H1 (cell line): ENCODE results near the gene RHOC. TPM values are rescaled to one million over a fixed set of nuclear protein-coding genes. Genes with fewer than 3 reads are reported as not detected.

Experiments
- CTCF ChIA-PET: fragments of 300-600 bp; sonication (Branson Sonifier 250); formaldehyde crosslinking; loops from one replicate; lab custom pipeline; 2021; ENCODE audit not compliant: partially characterized antibody; lab: Charles Lee
- POLR2A ChIA-PET: fragments of 300-600 bp; sonication (Branson Sonifier 250); formaldehyde crosslinking; loops from one replicate; lab custom pipeline; 2021; ENCODE audit warnings: inconsistent platforms; ENCODE audit not compliant: partially characterized antibody; lab: Charles Lee
- DNase-seq, 2 experiments: peaks; one replicate each; pipeline versions ENCODE4 v3.0.0 to v3.0.0-alpha.2; 2010 to 2022; ENCODE audit warnings: low spot score in 2 of 2, low read depth in 1 of 2, mixed read lengths in 1 of 2
- FAIRE-seq: peaks from 2 replicates; lab custom pipeline; 2011; peaks lifted over from hg19 to GRCh38; lab: Jason Lieb, UNC
- H2AFZ ChIP-seq: 2 replicates; pipeline ENCODE4 v1.8.1; 2012; ENCODE audit warnings: low read length, inconsistent platforms
- H2AK5ac ChIP-seq: 2 replicates; pipeline ENCODE4 v1.6.1; 2013; ENCODE audit warnings: low read depth, low read length
- H2BK120ac ChIP-seq: replicated peaks from 2 replicates; pipeline ENCODE3; 2013; ENCODE audit warnings: low read depth, low read length, inconsistent platforms
- H2BK12ac ChIP-seq: 2 replicates; pipeline ENCODE4 v1.6.1; 2013; ENCODE audit warnings: low read depth, low read length
- H2BK15ac ChIP-seq: 2 replicates; pipeline ENCODE4 v1.6.1; 2013; ENCODE audit warnings: low read length
- H2BK20ac ChIP-seq: 2 replicates; pipeline ENCODE4 v1.6.1; 2013; ENCODE audit warnings: low read length
- H2BK5ac ChIP-seq: 2 replicates; pipeline ENCODE4 v1.6.1; 2013; ENCODE audit warnings: low read depth, low read length
- H3K14ac ChIP-seq: 2 replicates; pipeline ENCODE4 v1.6.1; 2013; ENCODE audit warnings: inconsistent platforms; ENCODE audit not compliant: insufficient read length
- H3K18ac ChIP-seq: 2 replicates; pipeline ENCODE4 v1.6.1; 2013; ENCODE audit warnings: low read length; ENCODE audit errors: extremely low read depth
- H3K23ac ChIP-seq: 2 replicates; pipeline ENCODE4 v1.6.1; 2013; ENCODE audit warnings: inconsistent platforms; ENCODE audit not compliant: insufficient read length
- H3K23me2 ChIP-seq: 2 replicates; pipeline ENCODE4 v1.6.1; 2013; ENCODE audit warnings: low read depth, low read length
- H3K27ac ChIP-seq: 2 replicates; pipeline ENCODE4 v1.6.1; 2011; ENCODE audit warnings: low read depth, low read length, inconsistent platforms
- H3K27me3 ChIP-seq, 4 experiments: replicated peaks in 1 of 4; 1 replicate in 1 of 4; 2 replicates in 3 of 4; pipeline versions ENCODE4 v1.6.1 to v1.8.1; 2011 to 2013; ENCODE audit warnings: low read length in 3 of 4, mild to moderate bottlenecking in 3 of 4, inconsistent platforms in 2 of 4, mixed read lengths in 2 of 4, moderate library complexity in 1 of 4; ENCODE audit not compliant: control insufficient read depth in 3 of 4, insufficient read depth in 3 of 4; ENCODE audit errors: extremely low read depth in 1 of 4
- H3K36me3 ChIP-seq, 4 experiments: 2 replicates each; pipeline versions ENCODE4 v1.6.1 to v1.8.1; 2011 to 2013; ENCODE audit warnings: mild to moderate bottlenecking in 4 of 4, low read length in 3 of 4, moderate library complexity in 2 of 4, control low read depth in 1 of 4, inconsistent platforms in 1 of 4; ENCODE audit not compliant: insufficient read depth in 4 of 4, control insufficient read depth in 2 of 4
- H3K4ac ChIP-seq: replicated peaks from 2 replicates; pipeline ENCODE3; 2013; ENCODE audit warnings: low read length, low read depth, mixed read lengths, inconsistent platforms; ENCODE audit not compliant: insufficient read length
- H3K4me1 ChIP-seq, 4 experiments: replicated peaks in 1 of 4; 1 replicate in 1 of 4; 2 replicates in 3 of 4; pipeline versions ENCODE4 v1.6.1 to v1.8.1; 2011 to 2013; ENCODE audit warnings: low read length in 3 of 4, inconsistent platforms in 2 of 4, mixed read lengths in 1 of 4; ENCODE audit not compliant: insufficient read depth in 4 of 4, control insufficient read depth in 3 of 4
- H3K4me2 ChIP-seq, 2 experiments: 2 replicates each; pipeline versions ENCODE4 v1.6.1 to v1.8.1; 2011 to 2013; ENCODE audit warnings: low read depth in 2 of 2, low read length in 2 of 2, control low read depth in 1 of 2, inconsistent platforms in 1 of 2, mild to moderate bottlenecking in 1 of 2; ENCODE audit not compliant: insufficient read depth in 1 of 2
- H3K4me3 ChIP-seq, 4 experiments: fragments of 200-600, 300-600 bp in 1 of 4; sonication (generic), shearing (Covaris generic), sonication (Bioruptor Twin) in 1 of 4; 2 replicates each; pipeline versions ENCODE4 v1.5.1 to v1.8.1; 2011 to 2016; ENCODE audit warnings: low read length in 4 of 4, low read depth in 3 of 4, control low read depth in 2 of 4, inconsistent platforms in 2 of 4, mild to moderate bottlenecking in 2 of 4, mixed read lengths in 1 of 4, moderate library complexity in 1 of 4; ENCODE audit not compliant: insufficient read depth in 2 of 4; ENCODE audit errors: extremely low read depth in 1 of 4
- H3K56ac ChIP-seq: replicated peaks from 2 replicates; pipeline ENCODE3; 2013; ENCODE audit warnings: low read depth, mild to moderate bottlenecking, mixed read lengths, low read length, inconsistent platforms; ENCODE audit not compliant: insufficient read length
- H3K79me1 ChIP-seq: 2 replicates; pipeline ENCODE4 v1.6.1; 2013; ENCODE audit warnings: low read depth, low read length, control low read depth
- H3K79me2 ChIP-seq, 2 experiments: 2 replicates each; pipeline versions ENCODE4 v1.6.1 to v1.8.1; 2012 to 2013; ENCODE audit warnings: low read length in 2 of 2, mild to moderate bottlenecking in 2 of 2, inconsistent platforms in 1 of 2; ENCODE audit not compliant: insufficient read depth in 2 of 2, control insufficient read depth in 1 of 2
- H3K9ac ChIP-seq, 4 experiments: replicated peaks in 1 of 4; 1 replicate in 1 of 4; 2 replicates in 3 of 4; pipeline versions ENCODE4 v1.6.1 to v1.8.1; 2011 to 2013; ENCODE audit warnings: low read depth in 3 of 4, low read length in 3 of 4, control low read depth in 2 of 4, mild to moderate bottlenecking in 2 of 4, moderate library complexity in 2 of 4, inconsistent platforms in 1 of 4; ENCODE audit errors: extremely low read depth in 1 of 4
- H3K9me3 ChIP-seq, 2 experiments: 2 replicates each; pipeline versions ENCODE4 v1.6.1 to v1.8.1; 2012 to 2013; ENCODE audit warnings: mild to moderate bottlenecking in 2 of 2, moderate library complexity in 2 of 2, control low read depth in 1 of 2, inconsistent platforms in 1 of 2, low read depth in 1 of 2, low read length in 1 of 2, mixed read lengths in 1 of 2; ENCODE audit not compliant: insufficient read depth in 2 of 2
- H4K20me1 ChIP-seq, 2 experiments: replicated peaks in 1 of 2; 2 replicates each; pipeline versions ENCODE3 to v1.8.1; 2011 to 2013; ENCODE audit warnings: inconsistent platforms in 2 of 2, low read length in 2 of 2, mild to moderate bottlenecking in 1 of 2; ENCODE audit not compliant: insufficient read depth in 2 of 2, control insufficient read depth in 1 of 2
- H4K5ac ChIP-seq: 2 replicates; pipeline ENCODE4 v1.6.1; 2013; ENCODE audit warnings: low read length, low read depth, mixed read lengths, inconsistent platforms; ENCODE audit not compliant: insufficient read length
- H4K8ac ChIP-seq: 2 replicates; pipeline ENCODE4 v1.8.0; 2013; ENCODE audit warnings: mild to moderate bottlenecking, moderate library complexity, low read length, inconsistent platforms; ENCODE audit not compliant: insufficient read depth; ENCODE audit errors: extremely low read depth
- H4K91ac ChIP-seq: replicated peaks from 2 replicates; pipeline ENCODE3; 2013; ENCODE audit warnings: low read length, mixed read lengths, inconsistent platforms; ENCODE audit not compliant: insufficient read length
- ASH2L ChIP-seq: fragments of 200-600, 300-600 bp; sonication (generic); IDR thresholded peaks from one replicate; pipeline ENCODE4 v1.7.1; 2017; ENCODE audit warnings: low read length
- BRCA1 ChIP-seq: IDR thresholded peaks from 2 replicates; pipeline ENCODE4 v1.6.1; 2012; ENCODE audit warnings: low read depth, low read length, improper control_type of control experiment
- EP300 ChIP-seq, 2 experiments: IDR thresholded peaks; 1 replicate in 1 of 2; 2 replicates in 1 of 2; pipeline ENCODE4 v1.6.1; 2011 to 2012; ENCODE audit warnings: low read depth in 2 of 2, low read length in 2 of 2, mild to moderate bottlenecking in 2 of 2, borderline replicate concordance in 1 of 2, inconsistent platforms in 1 of 2, moderate library complexity in 1 of 2
- HDAC2 ChIP-seq, 2 experiments: fragments of 300-600 bp in 1 of 2; sonication (generic) in 1 of 2; IDR thresholded peaks; 2 replicates each; pipeline ENCODE4 v1.6.1; 2011 to 2012; ENCODE audit warnings: low read depth in 2 of 2, low read length in 2 of 2, mild to moderate bottlenecking in 2 of 2, moderate library complexity in 2 of 2, borderline replicate concordance in 1 of 2, inconsistent platforms in 1 of 2
- JUND ChIP-seq: IDR thresholded peaks from 2 replicates; pipeline ENCODE4 v1.6.1; 2011; ENCODE audit warnings: mild to moderate bottlenecking, improper control_type of control experiment, low read length
- PHF8 ChIP-seq: fragments of 200-600 bp; sonication (generic); conservative IDR thresholded peaks from 2 replicates; pipeline ENCODE4 v1.7.1; 2012; ENCODE audit warnings: low read depth, mild to moderate bottlenecking, inconsistent platforms, low read length, moderate library complexity
- POLR2AphosphoS5 ChIP-seq: IDR thresholded peaks from 2 replicates; pipeline ENCODE4 v1.6.1; 2011; ENCODE audit warnings: low read depth, low read length
- SUZ12 ChIP-seq: fragments of 200-600 bp; sonication (generic); IDR thresholded peaks from 2 replicates; pipeline ENCODE4 v1.6.1; 2012; ENCODE audit warnings: mild to moderate bottlenecking, inconsistent platforms, low read length, moderate library complexity, mixed read lengths
- WGBS, 2 experiments: shearing (Covaris generic) in 1 of 2; methylation state at CpG; one replicate each; pipeline versions ENCODE4 v1.1.6 to v1.1.7; 2013 to 2015; ENCODE audit warnings: low lambda C conversion rate in 2 of 2, mixed read lengths in 2 of 2, inconsistent platforms in 1 of 2, low coverage in 1 of 2, missing lambda C conversion rate in 1 of 2; ENCODE audit not compliant: insufficient replicate concordance in 2 of 2, insufficient coverage in 1 of 2, insufficient read length in 1 of 2; ENCODE audit errors: extremely low coverage in 1 of 2, missing lambda C conversion rate in 1 of 2; 5-methylcytosine and 5-hydroxymethylcytosine counted together
- polyA plus RNA-seq, 7 experiments: library from polyadenylated mRNA; depleted of rRNA in 3 of 7; stranded (reverse) in 5 of 7; unstranded in 2 of 7; fragments of >200 nt in 5 of 7; fragments of 200-250 nt in 2 of 7; gene quantifications; 1 replicate in 5 of 7; 2 replicates in 1 of 7; 4 replicates in 1 of 7; pipeline versions ENCODE4 v1.2.1 to v1.2.3, GENCODE V29; 2011 to 2013; ENCODE audit warnings: missing spikeins in 2 of 7, mixed read lengths in 2 of 7
- total RNA-seq: library from RNA; stranded (reverse); fragmentation: NEBNext Ultra II Directional; extraction: Animal tissue kit (Norgen Biotek cat#: 25700); gene quantifications from 2 replicates; pipeline ENCODE4 v1.2.1, GENCODE V29; 2021
- TF ChIP-seq, protein P1 (sequence below), 3 experiments: IDR thresholded peaks; 1 replicate in 2 of 3; 2 replicates in 1 of 3; pipeline versions ENCODE4 v1.5.1 to v1.6.1; 2011; ENCODE audit warnings: low read length in 3 of 3, mild to moderate bottlenecking in 3 of 3, inconsistent platforms in 2 of 3, low read depth in 1 of 3, moderate library complexity in 1 of 3; ENCODE audit not compliant: insufficient read depth in 1 of 3; ENCODE audit errors: control extremely low read depth in 1 of 3
- TF ChIP-seq, protein P2 (sequence below): IDR thresholded peaks from 2 replicates; pipeline ENCODE4 v1.6.1; 2012; ENCODE audit warnings: inconsistent platforms

The RHOC gene
- total and polyA plus RNA-seq, 2 of the 8 experiments (the other 6 are each of a cell fraction or from before 2014, with no cell fraction given), result 53.6 to 97.5 TPM

GRCh38 chr1:112689842-112690237, 17.1 kb downstream of the RHOC start:
- Histone ChIP-seq H3K36me3 (peaks cover 12 to 32% (median 17%) of the 10 kb centered on the region in 4 experiments), H4K5ac (no peak overlapping the region), H2AK5ac (peak overlapping the region; percentile 65; the same call in 1 of the 2 replicates), H3K9me3 (no peaks in the 10 kb centered on the region), H2BK12ac (no peak overlapping the region), H2BK20ac (no peak overlapping the region), H2AFZ (no peak overlapping the region), H3K14ac (no peak overlapping the region), H3K79me2 (no peaks in the 10 kb centered on the region), H3K4me2 (no peak overlapping the region), H2BK120ac (no peak overlapping the region), H2BK5ac (no peak overlapping the region), H3K79me1 (peaks cover 3% of the 10 kb centered on the region), H3K9ac (no peak overlapping the region), H3K18ac (no peak overlapping the region), H4K8ac (no peak overlapping the region), H2BK15ac (no peak overlapping the region), H3K27ac (no peak overlapping the region), H3K23me2 (no peaks in the 10 kb centered on the region), H3K4me1 (peaks cover 0 to 2% (median 0%) of the 10 kb centered on the region in 4 experiments; a peak in 2 of 7 replicates), H3K27me3 (no peaks in the 10 kb centered on the region), H3K23ac (no peak overlapping the region), H4K20me1 (peaks cover 0 to 11% of the 10 kb centered on the region in 2 experiments), H3K56ac (no peak overlapping the region), H3K4ac (no peak overlapping the region), H3K4me3 (no peak overlapping the region), H4K91ac (no peak overlapping the region)
- ChIA-PET CTCF (interaction anchor here (0.9 to 3.0 kb wide), 6 partner anchors 10 to 30 kb away, joined by 3 to 10 read pairs (median 4); partner anchors contain the start of gene MOV10), POLR2A (interaction anchor here (1.2 to 6.0 kb wide), 5 partner anchors 10 to 26 kb away, joined by 3 to 32 read pairs (median 10); partner anchors contain the start of gene MOV10)
- DNase-seq (no peak), FAIRE-seq (no peak)
- WGBS, 2 experiments, result 95% methylated on average over 10 of the region's 11 CpGs; no CpG with 5 or more reads in 1 of the 2 experiments
- TF ChIP-seq ASH2L, result no peak
- TF ChIP-seq BRCA1, result no peak
- TF ChIP-seq EP300 (IDR thresholded peaks at IDR 0.05; ENCODE audit: borderline replicate concordance in 1 of 2, low read depth in 2 of 2, low read length in 2 of 2), result no peak
- TF ChIP-seq, protein P1, sequence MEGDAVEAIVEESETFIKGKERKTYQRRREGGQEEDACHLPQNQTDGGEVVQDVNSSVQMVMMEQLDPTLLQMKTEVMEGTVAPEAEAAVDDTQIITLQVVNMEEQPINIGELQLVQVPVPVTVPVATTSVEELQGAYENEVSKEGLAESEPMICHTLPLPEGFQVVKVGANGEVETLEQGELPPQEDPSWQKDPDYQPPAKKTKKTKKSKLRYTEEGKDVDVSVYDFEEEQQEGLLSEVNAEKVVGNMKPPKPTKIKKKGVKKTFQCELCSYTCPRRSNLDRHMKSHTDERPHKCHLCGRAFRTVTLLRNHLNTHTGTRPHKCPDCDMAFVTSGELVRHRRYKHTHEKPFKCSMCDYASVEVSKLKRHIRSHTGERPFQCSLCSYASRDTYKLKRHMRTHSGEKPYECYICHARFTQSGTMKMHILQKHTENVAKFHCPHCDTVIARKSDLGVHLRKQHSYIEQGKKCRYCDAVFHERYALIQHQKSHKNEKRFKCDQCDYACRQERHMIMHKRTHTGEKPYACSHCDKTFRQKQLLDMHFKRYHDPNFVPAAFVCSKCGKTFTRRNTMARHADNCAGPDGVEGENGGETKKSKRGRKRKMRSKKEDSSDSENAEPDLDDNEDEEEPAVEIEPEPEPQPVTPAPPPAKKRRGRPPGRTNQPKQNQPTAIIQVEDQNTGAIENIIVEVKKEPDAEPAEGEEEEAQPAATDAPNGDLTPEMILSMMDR (IDR thresholded peaks at IDR 0.05; ENCODE audit: control extremely low read depth in 1 of 3, insufficient read depth in 1 of 3, low read depth in 1 of 3, low read length in 3 of 3), result no peak
- TF ChIP-seq, protein P2, sequence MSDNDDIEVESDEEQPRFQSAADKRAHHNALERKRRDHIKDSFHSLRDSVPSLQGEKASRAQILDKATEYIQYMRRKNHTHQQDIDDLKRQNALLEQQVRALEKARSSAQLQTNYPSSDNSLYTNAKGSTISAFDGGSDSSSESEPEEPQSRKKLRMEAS, result no peak
- TF ChIP-seq POLR2AphosphoS5, result no peak
- no peak for TF ChIP-seq JUND
- TF ChIP-seq SUZ12, result no peak
- no peak for TF ChIP-seq PHF8
- no peak for TF ChIP-seq HDAC2 (IDR thresholded peaks at IDR 0.05; ENCODE audit: borderline replicate concordance in 1 of 2, low read depth in 2 of 2, low read length in 2 of 2)
